HL-60 (cell line): Measurements from ENCODE around the gene BTF3.

Source experiments
- DNase-seq, 2 experiments: peaks; one replicate each; pipeline ENCODE4 v3.0.0-alpha.2; 2010 to 2020; ENCODE audit warnings: low read depth in 1 of 2, low spot score in 1 of 2
- H3K27ac ChIP-seq: fragments of 250-450 bp; sonication (Bioruptor Pico); replicated peaks from 2 replicates; pipeline ENCODE4 v1.5.1; 2020; ENCODE audit warnings: mild to moderate bottlenecking, moderate library complexity
- H3K27me3 ChIP-seq: fragments of 250-450 bp; sonication (Bioruptor Pico); 2 replicates; pipeline ENCODE4 v1.5.1; 2021; ENCODE audit warnings: mild to moderate bottlenecking, moderate library complexity; ENCODE audit not compliant: insufficient read depth, poor library complexity, severe bottlenecking
- H3K4me3 ChIP-seq: replicated peaks from 2 replicates; pipeline ENCODE4 v1.5.1; 2011; ENCODE audit warnings: mild to moderate bottlenecking, control low read depth, low read length; ENCODE audit not compliant: insufficient read depth
- GABPA ChIP-seq: IDR thresholded peaks from 2 replicates; pipeline ENCODE4 v1.6.1; 2012; ENCODE audit warnings: low read depth
- POLR2AphosphoS5 ChIP-seq: IDR thresholded peaks from 2 replicates; pipeline ENCODE4 v1.6.1; 2012; ENCODE audit warnings: low read depth
- SPI1 ChIP-seq: IDR thresholded peaks from 2 replicates; pipeline ENCODE4 v1.6.1; 2012; ENCODE audit warnings: low read depth, mild to moderate bottlenecking, borderline replicate concordance
- TF ChIP-seq, protein P1 (sequence below): IDR thresholded peaks from one replicate; pipeline ENCODE4 v1.5.1; 2011; ENCODE audit warnings: low read length, control low read depth, inconsistent platforms; ENCODE audit not compliant: insufficient read depth
- TF ChIP-seq, protein P2 (sequence below): IDR thresholded peaks from 2 replicates; pipeline ENCODE4 v1.6.1; 2012; ENCODE audit warnings: low read depth; ENCODE audit not compliant: insufficient replicate concordance

The BTF3 gene

DNA sequence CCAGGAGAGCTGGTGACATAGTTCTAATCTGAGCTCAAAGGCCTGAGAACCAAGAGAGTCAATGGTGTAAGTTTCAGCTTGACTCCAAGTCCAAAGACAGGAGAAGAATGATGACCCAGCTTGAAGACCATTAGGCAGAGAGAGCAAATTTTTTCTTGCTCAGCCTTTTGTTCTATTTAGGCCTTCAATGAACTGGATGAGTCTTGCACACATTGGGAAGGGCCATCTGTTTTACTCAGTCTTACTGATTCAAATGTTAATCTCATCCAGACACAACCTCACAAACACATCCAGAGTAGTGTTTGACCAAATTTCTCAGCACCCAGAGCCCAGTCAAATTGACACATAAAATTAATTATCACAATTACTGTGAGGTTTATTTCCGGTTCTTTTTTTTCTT lies 7.1 kb upstream of the BTF3 start:
- H3K27me3 ChIP-seq, result no peaks in the 10 kb centered on the region
- H3K27ac ChIP-seq, result no peak overlapping the region
- no peak overlapping the region for H3K4me3 ChIP-seq
- DNase-seq, result no peak
- TF ChIP-seq POLR2AphosphoS5, result no peak
- TF ChIP-seq SPI1, result no peak
- TF ChIP-seq, protein P1, sequence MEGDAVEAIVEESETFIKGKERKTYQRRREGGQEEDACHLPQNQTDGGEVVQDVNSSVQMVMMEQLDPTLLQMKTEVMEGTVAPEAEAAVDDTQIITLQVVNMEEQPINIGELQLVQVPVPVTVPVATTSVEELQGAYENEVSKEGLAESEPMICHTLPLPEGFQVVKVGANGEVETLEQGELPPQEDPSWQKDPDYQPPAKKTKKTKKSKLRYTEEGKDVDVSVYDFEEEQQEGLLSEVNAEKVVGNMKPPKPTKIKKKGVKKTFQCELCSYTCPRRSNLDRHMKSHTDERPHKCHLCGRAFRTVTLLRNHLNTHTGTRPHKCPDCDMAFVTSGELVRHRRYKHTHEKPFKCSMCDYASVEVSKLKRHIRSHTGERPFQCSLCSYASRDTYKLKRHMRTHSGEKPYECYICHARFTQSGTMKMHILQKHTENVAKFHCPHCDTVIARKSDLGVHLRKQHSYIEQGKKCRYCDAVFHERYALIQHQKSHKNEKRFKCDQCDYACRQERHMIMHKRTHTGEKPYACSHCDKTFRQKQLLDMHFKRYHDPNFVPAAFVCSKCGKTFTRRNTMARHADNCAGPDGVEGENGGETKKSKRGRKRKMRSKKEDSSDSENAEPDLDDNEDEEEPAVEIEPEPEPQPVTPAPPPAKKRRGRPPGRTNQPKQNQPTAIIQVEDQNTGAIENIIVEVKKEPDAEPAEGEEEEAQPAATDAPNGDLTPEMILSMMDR, result no peak
- TF ChIP-seq GABPA, result no peak
- TF ChIP-seq, protein P2, sequence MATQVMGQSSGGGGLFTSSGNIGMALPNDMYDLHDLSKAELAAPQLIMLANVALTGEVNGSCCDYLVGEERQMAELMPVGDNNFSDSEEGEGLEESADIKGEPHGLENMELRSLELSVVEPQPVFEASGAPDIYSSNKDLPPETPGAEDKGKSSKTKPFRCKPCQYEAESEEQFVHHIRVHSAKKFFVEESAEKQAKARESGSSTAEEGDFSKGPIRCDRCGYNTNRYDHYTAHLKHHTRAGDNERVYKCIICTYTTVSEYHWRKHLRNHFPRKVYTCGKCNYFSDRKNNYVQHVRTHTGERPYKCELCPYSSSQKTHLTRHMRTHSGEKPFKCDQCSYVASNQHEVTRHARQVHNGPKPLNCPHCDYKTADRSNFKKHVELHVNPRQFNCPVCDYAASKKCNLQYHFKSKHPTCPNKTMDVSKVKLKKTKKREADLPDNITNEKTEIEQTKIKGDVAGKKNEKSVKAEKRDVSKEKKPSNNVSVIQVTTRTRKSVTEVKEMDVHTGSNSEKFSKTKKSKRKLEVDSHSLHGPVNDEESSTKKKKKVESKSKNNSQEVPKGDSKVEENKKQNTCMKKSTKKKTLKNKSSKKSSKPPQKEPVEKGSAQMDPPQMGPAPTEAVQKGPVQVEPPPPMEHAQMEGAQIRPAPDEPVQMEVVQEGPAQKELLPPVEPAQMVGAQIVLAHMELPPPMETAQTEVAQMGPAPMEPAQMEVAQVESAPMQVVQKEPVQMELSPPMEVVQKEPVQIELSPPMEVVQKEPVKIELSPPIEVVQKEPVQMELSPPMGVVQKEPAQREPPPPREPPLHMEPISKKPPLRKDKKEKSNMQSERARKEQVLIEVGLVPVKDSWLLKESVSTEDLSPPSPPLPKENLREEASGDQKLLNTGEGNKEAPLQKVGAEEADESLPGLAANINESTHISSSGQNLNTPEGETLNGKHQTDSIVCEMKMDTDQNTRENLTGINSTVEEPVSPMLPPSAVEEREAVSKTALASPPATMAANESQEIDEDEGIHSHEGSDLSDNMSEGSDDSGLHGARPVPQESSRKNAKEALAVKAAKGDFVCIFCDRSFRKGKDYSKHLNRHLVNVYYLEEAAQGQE, result no peak

DNA sequence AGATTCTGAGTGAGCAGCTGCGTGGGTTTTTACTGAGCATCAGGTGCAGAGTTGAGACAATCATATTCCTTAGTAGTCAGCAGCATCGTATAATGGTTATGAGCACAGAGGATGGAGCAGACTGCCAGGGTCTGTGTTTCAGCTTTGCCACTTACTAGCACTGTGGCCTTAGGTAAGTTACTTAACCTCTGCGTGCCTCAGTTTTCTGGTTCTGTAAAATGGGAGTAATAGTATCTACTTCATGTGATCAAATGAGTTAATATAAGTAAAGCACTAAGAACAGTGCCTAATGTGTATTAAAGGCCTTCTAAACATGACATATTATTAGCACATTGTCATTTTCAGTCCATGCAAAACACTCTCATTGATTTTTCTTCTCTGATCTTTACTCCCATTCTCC lies 4.8 kb upstream of the BTF3 start:
- H3K27me3 ChIP-seq, result no peaks in the 10 kb centered on the region
- H3K27ac ChIP-seq, result no peak overlapping the region
- TF ChIP-seq SPI1 (no peak), POLR2AphosphoS5 (no peak), GABPA (no peak)
- TF ChIP-seq, protein P1, result no peak
- TF ChIP-seq, protein P2, result no peak
- no peak overlapping the region for H3K4me3 ChIP-seq
- no peak for DNase-seq

DNA sequence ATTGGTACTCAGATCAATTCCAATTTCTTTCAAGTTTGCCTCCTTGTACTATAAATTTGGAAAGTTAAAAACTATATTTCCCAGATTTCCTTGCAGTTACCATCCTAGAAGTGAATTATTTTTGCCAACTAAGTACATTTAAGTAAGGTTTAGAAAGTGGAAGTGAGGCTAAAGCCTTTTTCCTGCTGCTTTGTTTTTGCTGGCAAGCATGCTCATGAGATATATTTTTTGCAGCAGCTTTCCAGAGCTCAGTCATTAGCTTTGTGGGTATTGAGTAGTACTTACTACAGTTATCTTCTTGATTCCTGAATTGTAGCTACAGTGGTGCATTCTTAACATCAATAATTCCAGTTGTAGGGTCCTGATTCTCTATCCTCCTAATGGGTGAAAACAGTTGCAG lies 3.5 kb upstream of the BTF3 start:
- H3K27me3 ChIP-seq, result no peaks in the 10 kb centered on the region
- no peak for DNase-seq
- TF ChIP-seq POLR2AphosphoS5, result no peak
- TF ChIP-seq, protein P2, result no peak
- TF ChIP-seq GABPA, result no peak
- TF ChIP-seq, protein P1, result no peak
- TF ChIP-seq SPI1, result no peak

More for the DNA sequence above, 3.5 kb upstream of the BTF3 start:
- H3K27ac ChIP-seq, result no peak overlapping the region
- H3K4me3 ChIP-seq, result no peak overlapping the region
